LNCAP (cell line): ENCODE results near the gene PLA2G1B.

ENCODE experiments used
- TF ChIP-seq, protein P1 (sequence below): fragments of 450-650 bp; IDR thresholded peaks from 2 replicates; pipeline ENCODE4 v1.5.1; 2017; ENCODE audit warnings: mild to moderate bottlenecking

PLA2G1B gene

DNA sequence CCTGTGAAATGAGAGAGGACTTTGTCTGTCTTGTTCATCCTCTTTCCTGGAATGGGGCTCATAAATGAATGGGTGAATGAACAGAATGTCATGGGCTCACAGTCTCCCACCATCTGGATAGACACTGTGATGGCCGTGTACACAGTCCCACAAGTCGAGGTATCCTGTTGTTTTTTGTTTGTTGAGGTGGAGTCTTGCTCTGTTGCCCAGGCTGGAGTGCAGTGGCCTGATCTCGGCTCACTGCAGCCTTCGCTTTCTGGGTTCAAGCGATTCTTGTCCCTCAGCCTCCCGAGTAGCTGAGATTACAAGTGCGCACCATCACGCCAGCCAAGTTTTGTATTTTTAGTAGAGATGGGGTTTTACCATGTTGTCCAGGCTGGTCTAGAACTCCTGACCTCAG lies 16.1 kb upstream of the PLA2G1B start:
- TF ChIP-seq, protein P1, sequence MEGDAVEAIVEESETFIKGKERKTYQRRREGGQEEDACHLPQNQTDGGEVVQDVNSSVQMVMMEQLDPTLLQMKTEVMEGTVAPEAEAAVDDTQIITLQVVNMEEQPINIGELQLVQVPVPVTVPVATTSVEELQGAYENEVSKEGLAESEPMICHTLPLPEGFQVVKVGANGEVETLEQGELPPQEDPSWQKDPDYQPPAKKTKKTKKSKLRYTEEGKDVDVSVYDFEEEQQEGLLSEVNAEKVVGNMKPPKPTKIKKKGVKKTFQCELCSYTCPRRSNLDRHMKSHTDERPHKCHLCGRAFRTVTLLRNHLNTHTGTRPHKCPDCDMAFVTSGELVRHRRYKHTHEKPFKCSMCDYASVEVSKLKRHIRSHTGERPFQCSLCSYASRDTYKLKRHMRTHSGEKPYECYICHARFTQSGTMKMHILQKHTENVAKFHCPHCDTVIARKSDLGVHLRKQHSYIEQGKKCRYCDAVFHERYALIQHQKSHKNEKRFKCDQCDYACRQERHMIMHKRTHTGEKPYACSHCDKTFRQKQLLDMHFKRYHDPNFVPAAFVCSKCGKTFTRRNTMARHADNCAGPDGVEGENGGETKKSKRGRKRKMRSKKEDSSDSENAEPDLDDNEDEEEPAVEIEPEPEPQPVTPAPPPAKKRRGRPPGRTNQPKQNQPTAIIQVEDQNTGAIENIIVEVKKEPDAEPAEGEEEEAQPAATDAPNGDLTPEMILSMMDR, result no peak

DNA sequence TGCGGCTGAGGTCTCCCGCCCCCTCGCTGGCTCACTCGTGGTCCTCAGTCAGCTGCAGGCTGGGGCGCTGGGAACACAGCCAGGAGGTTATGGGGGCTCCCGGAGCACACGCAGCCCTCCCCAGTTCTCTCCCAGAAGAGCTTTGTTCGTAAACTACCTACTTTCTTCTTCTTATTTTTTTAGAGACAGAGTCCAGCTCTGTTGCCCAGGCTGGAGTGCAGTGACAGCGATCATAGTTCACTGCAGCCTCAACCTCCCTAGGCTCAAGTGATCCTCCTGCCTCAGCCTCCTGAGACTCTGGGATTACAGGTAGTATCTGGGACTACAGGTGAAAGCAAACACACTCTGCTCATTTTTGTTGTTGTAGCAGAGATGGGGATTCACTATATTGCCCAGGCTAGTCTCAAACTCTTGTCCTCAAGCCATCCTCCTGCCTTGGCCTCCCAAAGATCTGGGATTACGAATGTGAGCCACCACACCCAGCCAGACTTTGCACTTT lies 15.5 kb upstream of the PLA2G1B start:
- TF ChIP-seq, protein P1, result no peak

DNA sequence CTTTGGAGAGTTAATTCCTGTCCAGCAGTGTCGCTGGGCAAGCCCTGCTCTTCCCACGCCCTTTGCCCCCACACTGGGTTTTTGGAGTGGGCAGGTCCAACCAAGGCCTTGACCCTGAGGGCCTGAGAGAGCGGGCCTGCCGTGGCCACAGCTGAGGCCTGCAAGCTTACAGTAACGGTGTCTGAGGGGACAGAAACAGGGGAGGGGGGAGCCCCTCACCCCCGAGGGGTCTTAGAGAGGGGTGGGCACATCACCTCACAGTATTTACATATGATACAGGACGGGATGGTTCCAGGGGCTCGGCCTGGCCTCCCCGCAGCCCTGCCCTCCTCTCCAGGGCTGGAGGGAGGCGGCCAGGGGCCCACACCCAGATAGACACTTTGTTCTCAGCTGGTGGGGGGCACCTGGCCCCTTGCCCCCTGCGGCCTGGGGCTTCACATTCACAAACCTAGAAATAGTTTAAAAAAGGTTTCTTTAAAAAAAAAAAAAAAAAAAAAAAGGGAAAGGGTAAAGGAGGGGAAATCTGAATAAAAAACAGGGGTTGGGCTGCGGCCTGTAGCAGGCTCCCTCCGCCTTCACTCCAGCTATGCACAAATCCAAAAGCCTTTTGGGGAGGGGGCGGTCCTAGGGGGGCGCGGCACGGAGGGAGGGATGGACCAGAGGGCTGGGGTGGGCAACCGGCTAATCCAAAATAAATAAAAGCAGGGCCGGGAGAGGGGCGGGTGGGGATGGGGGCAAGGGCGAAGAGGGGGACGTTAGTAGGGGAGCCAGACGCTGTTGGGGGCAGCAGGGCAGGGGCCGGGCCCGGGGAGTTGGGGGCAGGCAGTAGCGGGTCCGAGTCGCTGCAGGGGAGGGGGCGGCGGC lies 14.8 kb upstream of the PLA2G1B start:
- TF ChIP-seq, protein P1, result no peak

DNA sequence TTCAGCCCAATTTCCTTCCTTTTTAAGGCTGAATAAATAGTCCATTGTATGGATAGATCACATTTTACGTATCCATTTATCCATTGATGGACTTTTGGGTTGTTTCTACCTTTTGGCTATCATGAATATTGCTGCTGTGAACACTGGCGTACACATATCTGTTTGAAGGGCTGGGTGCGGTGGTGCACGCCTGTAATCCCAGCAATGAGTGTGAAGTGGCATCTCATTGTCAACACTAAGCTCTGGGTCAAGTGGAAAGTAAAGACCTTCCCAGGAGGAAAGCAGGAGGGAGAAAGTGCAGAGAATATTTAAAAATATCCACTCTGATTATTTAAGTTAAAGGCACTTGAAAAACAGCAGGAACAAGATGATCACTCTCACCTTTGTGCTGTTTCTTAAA lies 11.7 kb upstream of the PLA2G1B start:
- TF ChIP-seq, protein P1, result no peak

DNA sequence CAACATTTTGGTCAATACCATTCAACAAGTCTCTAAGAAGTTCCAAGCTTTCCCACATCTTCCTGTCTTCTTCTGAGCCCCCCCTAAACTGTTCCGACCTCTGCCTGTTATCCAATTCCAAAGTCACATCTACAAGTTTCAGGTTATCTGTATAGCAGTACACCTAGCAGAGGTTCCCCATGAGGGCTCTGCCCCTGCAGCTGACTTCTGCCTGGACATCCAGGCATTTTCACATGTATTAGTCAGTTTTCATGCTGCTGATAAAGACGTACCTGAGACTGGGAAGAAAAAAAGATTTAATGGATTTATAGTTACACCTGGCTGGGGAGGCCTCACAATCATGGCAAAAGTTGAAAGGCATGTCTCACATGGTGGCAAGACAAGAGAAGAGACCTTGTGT lies 10.2 kb upstream of the PLA2G1B start:
- TF ChIP-seq, protein P1, result no peak

DNA sequence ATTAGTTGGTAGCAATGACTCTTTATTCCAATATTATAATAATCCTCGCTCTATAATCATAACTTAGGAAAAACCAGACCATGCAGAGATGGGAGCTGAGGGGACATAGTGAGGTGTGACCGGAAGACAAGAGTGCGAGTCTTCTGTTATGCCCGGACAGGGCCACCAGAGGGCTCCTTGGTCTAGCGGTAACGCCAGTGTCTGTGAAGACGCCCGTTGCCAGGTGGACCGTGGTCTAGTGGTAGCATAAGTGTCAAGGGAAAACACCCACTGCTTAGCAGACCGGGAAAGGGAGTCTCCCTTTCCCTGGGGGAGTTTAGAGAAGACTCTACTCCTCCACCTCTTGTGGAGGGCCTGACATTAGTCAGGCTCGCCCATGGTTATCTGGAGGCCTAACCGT lies 7.9 kb upstream of the PLA2G1B start:
- TF ChIP-seq, protein P1, result peak; percentile 74

DNA sequence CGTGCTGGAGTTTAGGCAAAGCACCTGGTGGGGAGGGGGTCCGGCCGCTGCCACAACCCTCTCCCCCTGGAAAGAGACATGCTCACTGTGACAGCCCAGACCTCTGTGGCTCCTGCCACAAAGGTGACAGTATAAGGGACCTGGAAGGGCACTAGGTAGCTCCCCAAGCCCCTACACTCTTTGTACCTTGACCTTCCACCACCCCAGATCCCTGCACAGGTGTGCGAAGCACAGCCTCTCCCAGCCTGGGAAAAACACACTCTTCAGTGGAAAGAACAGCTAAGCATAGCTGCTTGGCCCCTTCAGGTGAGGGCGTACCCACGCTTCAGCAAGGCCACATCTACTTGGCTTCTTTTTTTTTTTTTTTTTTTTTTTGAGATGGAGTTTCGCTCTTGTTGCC lies 4.9 kb upstream of the PLA2G1B start:
- TF ChIP-seq, protein P1, result no peak
